Neural cell (in vitro differentiated cells): Measurements from ENCODE around the gene SPDYE18.
"Not testable (repeated sequence)": the region's sequence is repeated elsewhere in the genome, so short reads cannot be mapped to it uniquely, and the experiment has no call there.

Source experiments
- CTCF ChIP-seq: fragments of 450-650 bp; IDR thresholded peaks from 2 replicates; pipeline ENCODE4 v1.5.1; 2014; ENCODE audit warnings: antibody characterized with exemption, mild to moderate bottlenecking, moderate library complexity; ENCODE audit not compliant: poor library complexity, severe bottlenecking
- EP300 ChIP-seq: fragments of 450-650 bp; conservative IDR thresholded peaks from 2 replicates; pipeline ENCODE4 v1.6.1; 2014; ENCODE audit warnings: antibody characterized with exemption, mild to moderate bottlenecking, moderate library complexity; ENCODE audit not compliant: poor library complexity, severe bottlenecking
- EZH2 ChIP-seq: fragments of 200-600, 300-800 bp; shearing (Covaris generic), sonication (generic); IDR thresholded peaks from 2 replicates; pipeline ENCODE4 v1.6.1; 2014; ENCODE audit warnings: antibody characterized with exemption, low read length, borderline replicate concordance, mild to moderate bottlenecking; ENCODE audit not compliant: insufficient read depth, poor library complexity, severe bottlenecking
- TAF1 ChIP-seq: IDR thresholded peaks from 2 replicates; pipeline ENCODE4 v1.6.1; 2012; ENCODE audit warnings: low read depth

GRCh38 chr7:77080236-77080635 is 17.9 kb upstream of the SPDYE18 start:
- not testable (repeated sequence) for TF ChIP-seq EZH2, TAF1, CTCF, EP300
